ENCODE data around the gene HRK. TPM values are rescaled to one million over a fixed set of nuclear protein-coding genes. Genes with fewer than 3 reads are reported as not detected.

Gene HRK
- total and polyA plus RNA-seq, 9 of the 15 experiments (the other 6 are each of a cell fraction or from before 2014, with no cell fraction given): 0.01 to 0.05 (median 0.04) TPM; not detected in 6

GRCh38 chr12:116916122-116916521 is 34.9 kb upstream of the HRK start (continued):
- TF ChIP-seq, protein P1, sequence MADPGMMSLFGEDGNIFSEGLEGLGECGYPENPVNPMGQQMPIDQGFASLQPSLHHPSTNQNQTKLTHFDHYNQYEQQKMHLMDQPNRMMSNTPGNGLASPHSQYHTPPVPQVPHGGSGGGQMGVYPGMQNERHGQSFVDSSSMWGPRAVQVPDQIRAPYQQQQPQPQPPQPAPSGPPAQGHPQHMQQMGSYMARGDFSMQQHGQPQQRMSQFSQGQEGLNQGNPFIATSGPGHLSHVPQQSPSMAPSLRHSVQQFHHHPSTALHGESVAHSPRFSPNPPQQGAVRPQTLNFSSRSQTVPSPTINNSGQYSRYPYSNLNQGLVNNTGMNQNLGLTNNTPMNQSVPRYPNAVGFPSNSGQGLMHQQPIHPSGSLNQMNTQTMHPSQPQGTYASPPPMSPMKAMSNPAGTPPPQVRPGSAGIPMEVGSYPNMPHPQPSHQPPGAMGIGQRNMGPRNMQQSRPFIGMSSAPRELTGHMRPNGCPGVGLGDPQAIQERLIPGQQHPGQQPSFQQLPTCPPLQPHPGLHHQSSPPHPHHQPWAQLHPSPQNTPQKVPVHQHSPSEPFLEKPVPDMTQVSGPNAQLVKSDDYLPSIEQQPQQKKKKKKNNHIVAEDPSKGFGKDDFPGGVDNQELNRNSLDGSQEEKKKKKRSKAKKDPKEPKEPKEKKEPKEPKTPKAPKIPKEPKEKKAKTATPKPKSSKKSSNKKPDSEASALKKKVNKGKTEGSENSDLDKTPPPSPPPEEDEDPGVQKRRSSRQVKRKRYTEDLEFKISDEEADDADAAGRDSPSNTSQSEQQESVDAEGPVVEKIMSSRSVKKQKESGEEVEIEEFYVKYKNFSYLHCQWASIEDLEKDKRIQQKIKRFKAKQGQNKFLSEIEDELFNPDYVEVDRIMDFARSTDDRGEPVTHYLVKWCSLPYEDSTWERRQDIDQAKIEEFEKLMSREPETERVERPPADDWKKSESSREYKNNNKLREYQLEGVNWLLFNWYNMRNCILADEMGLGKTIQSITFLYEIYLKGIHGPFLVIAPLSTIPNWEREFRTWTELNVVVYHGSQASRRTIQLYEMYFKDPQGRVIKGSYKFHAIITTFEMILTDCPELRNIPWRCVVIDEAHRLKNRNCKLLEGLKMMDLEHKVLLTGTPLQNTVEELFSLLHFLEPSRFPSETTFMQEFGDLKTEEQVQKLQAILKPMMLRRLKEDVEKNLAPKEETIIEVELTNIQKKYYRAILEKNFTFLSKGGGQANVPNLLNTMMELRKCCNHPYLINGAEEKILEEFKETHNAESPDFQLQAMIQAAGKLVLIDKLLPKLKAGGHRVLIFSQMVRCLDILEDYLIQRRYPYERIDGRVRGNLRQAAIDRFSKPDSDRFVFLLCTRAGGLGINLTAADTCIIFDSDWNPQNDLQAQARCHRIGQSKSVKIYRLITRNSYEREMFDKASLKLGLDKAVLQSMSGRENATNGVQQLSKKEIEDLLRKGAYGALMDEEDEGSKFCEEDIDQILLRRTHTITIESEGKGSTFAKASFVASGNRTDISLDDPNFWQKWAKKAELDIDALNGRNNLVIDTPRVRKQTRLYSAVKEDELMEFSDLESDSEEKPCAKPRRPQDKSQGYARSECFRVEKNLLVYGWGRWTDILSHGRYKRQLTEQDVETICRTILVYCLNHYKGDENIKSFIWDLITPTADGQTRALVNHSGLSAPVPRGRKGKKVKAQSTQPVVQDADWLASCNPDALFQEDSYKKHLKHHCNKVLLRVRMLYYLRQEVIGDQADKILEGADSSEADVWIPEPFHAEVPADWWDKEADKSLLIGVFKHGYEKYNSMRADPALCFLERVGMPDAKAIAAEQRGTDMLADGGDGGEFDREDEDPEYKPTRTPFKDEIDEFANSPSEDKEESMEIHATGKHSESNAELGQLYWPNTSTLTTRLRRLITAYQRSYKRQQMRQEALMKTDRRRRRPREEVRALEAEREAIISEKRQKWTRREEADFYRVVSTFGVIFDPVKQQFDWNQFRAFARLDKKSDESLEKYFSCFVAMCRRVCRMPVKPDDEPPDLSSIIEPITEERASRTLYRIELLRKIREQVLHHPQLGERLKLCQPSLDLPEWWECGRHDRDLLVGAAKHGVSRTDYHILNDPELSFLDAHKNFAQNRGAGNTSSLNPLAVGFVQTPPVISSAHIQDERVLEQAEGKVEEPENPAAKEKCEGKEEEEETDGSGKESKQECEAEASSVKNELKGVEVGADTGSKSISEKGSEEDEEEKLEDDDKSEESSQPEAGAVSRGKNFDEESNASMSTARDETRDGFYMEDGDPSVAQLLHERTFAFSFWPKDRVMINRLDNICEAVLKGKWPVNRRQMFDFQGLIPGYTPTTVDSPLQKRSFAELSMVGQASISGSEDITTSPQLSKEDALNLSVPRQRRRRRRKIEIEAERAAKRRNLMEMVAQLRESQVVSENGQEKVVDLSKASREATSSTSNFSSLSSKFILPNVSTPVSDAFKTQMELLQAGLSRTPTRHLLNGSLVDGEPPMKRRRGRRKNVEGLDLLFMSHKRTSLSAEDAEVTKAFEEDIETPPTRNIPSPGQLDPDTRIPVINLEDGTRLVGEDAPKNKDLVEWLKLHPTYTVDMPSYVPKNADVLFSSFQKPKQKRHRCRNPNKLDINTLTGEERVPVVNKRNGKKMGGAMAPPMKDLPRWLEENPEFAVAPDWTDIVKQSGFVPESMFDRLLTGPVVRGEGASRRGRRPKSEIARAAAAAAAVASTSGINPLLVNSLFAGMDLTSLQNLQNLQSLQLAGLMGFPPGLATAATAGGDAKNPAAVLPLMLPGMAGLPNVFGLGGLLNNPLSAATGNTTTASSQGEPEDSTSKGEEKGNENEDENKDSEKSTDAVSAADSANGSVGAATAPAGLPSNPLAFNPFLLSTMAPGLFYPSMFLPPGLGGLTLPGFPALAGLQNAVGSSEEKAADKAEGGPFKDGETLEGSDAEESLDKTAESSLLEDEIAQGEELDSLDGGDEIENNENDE (IDR thresholded peaks at IDR 0.05; ENCODE audit: low read depth, low read length): no peak
- TF ChIP-seq SMARCB1 (IDR thresholded peaks at IDR 0.05; ENCODE audit: insufficient read length, low read depth) (no peak), CHD2 (IDR thresholded peaks at IDR 0.05; ENCODE audit: low read depth, low read length) (no peak), ZNF436 (CRISPR knock-in tag; IDR thresholded peaks at IDR 0.05) (no peak), TRIM28 (IDR thresholded peaks at IDR 0.05) (no peak), SNAPC5 (CRISPR knock-in tag; IDR thresholded peaks at IDR 0.05) (no peak), MEIS2 (IDR thresholded peaks at IDR 0.05; ENCODE audit: partially characterized antibody) (peak; percentile 89), HBP1 (CRISPR knock-in tag; IDR thresholded peaks at IDR 0.05) (no peak), PHF8 (IDR thresholded peaks at IDR 0.05; ENCODE audit: borderline replicate concordance, low read length) (no peak), NCOA1 (IDR thresholded peaks at IDR 0.05; ENCODE audit: low read depth) (no peak), CCAR2 (IDR thresholded peaks at IDR 0.05; ENCODE audit: low read depth, low read length) (no peak)
